Neural progenitor cell (in vitro differentiated cells): ENCODE results near the gene PAPSS2. TPM values are rescaled to one million over a fixed set of nuclear protein-coding genes. Genes with fewer than 3 reads are reported as not detected.

ENCODE experiments used
- DNase-seq: peaks from one replicate; pipeline ENCODE4 v3.0.0-alpha.2; 2016; ENCODE audit warnings: low spot score
- H2AFZ ChIP-seq: fragments of 200-600 bp; sonication (generic); replicated peaks from 2 replicates; pipeline ENCODE4 v1.6.1; 2016; ENCODE audit warnings: antibody characterized with exemption
- H3F3A ChIP-seq: fragments of 200-600 bp; sonication (generic); 2 replicates; pipeline ENCODE4 v1.6.1; 2016; ENCODE audit warnings: antibody characterized with exemption, low read depth
- H3K27ac ChIP-seq: fragments of 200-600 bp; sonication (generic); 2 replicates; pipeline ENCODE4 v1.5.1; 2016; ENCODE audit warnings: mild to moderate bottlenecking
- H3K27me3 ChIP-seq: fragments of 200-600 bp; sonication (generic); 2 replicates; pipeline ENCODE4 v1.6.1; 2016; ENCODE audit warnings: mild to moderate bottlenecking, moderate library complexity
- H3K36me3 ChIP-seq: fragments of 200-600 bp; sonication (generic); 2 replicates; pipeline ENCODE4 v1.5.1; 2016
- H3K4me1 ChIP-seq: fragments of 200-600 bp; sonication (generic); 2 replicates; pipeline ENCODE4 v1.6.1; 2016; ENCODE audit warnings: mixed run types
- H3K4me2 ChIP-seq: fragments of 200-600 bp; sonication (generic); 2 replicates; pipeline ENCODE4 v1.6.1; 2016
- H3K4me3 ChIP-seq: fragments of 200-600 bp; sonication (generic); 2 replicates; pipeline ENCODE4 v1.5.1; 2016
- H3K79me2 ChIP-seq: fragments of 200-600 bp; sonication (generic); 2 replicates; pipeline ENCODE4 v1.6.1; 2016; ENCODE audit warnings: low read depth
- H3K9ac ChIP-seq: fragments of 200-600 bp; sonication (generic); 2 replicates; pipeline ENCODE4 v1.6.1; 2016
- H3K9me3 ChIP-seq: fragments of 200-600 bp; sonication (generic); 2 replicates; pipeline ENCODE4 v1.5.1; 2016; ENCODE audit warnings: low read depth
- H4K20me1 ChIP-seq: fragments of 200-600 bp; sonication (generic); 2 replicates; pipeline ENCODE4 v1.6.1; 2016; ENCODE audit warnings: low read depth
- H3K27ac Mint-ChIP-seq: 3 replicates; pipeline ENCODE4 v1.8.0; 2021; ENCODE audit warnings: mixed read lengths
- H3K27me3 Mint-ChIP-seq: 2 replicates; pipeline ENCODE4 v1.8.0; 2022; ENCODE audit warnings: low read depth, mild to moderate bottlenecking, inconsistent platforms, moderate library complexity, mixed read lengths; ENCODE audit not compliant: insufficient read depth
- H3K36me3 Mint-ChIP-seq: 3 replicates; pipeline ENCODE4 v1.8.0; 2021; ENCODE audit warnings: mixed read lengths
- H3K4me1 Mint-ChIP-seq: 3 replicates; pipeline ENCODE4 v1.8.0; 2021; ENCODE audit warnings: mixed read lengths
- H3K4me3 Mint-ChIP-seq: 3 replicates; pipeline ENCODE4 v1.8.0; 2021; ENCODE audit warnings: mild to moderate bottlenecking, moderate library complexity, mixed read lengths
- H3K9me3 Mint-ChIP-seq: 3 replicates; pipeline ENCODE4 v1.8.0; 2020; ENCODE audit warnings: mixed read lengths
- EZH2 ChIP-seq: fragments of 200-600 bp; sonication (generic); IDR thresholded peaks from 2 replicates; pipeline ENCODE4 v1.6.1; 2017; ENCODE audit warnings: antibody characterized with exemption, mild to moderate bottlenecking, moderate library complexity
- EZH2phosphoT487 ChIP-seq: fragments of 200-600 bp; sonication (generic); IDR thresholded peaks from 2 replicates; pipeline ENCODE4 v1.6.1; 2017; ENCODE audit warnings: antibody characterized with exemption
- total RNA-seq: library from RNA; depleted of rRNA; stranded (reverse); fragments of >200 nt; gene quantifications from 2 replicates; pipeline ENCODE4 v1.2.3, GENCODE V29; 2015; ENCODE audit warnings: low replicate concordance
- TF ChIP-seq, protein P1 (sequence below): fragments of 200-600 bp; sonication (generic); IDR thresholded peaks from 2 replicates; pipeline ENCODE4 v1.5.1; 2017; ENCODE audit warnings: antibody characterized with exemption, mild to moderate bottlenecking

PAPSS2 gene
- total RNA-seq, 1 donor from 2014 or later: 6.0 TPM

DNA sequence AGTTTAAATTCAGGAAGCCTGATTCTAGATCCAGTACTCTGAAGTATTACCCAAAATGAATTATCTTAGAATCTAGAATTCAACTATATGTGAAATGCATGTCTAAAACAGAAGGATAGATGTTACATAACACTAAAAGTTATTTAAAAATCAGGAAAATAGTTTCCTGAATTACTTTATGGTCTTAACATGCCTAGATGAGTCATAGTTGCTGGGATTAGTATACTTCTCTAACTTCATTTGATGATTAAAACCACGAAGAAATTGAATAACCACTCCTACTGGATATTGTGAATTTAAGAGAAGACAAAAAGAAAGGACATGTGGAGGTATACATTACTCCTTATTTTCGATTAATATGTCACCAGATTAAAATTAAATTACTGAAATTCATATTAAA lies 92.9 kb downstream of the PAPSS2 start:
- H3K4me1 Mint-ChIP-seq: peaks cover 8% of the 10 kb centered on the region
- no peak overlapping the region for H3K4me3 Mint-ChIP-seq
- no peak overlapping the region for H3K27ac ChIP-seq
- H3K9ac ChIP-seq: no peak overlapping the region
- H3K27me3 Mint-ChIP-seq: no peaks in the 10 kb centered on the region
- no peaks in the 10 kb centered on the region for H4K20me1 ChIP-seq
- H3K27me3 ChIP-seq: no peaks in the 10 kb centered on the region
- H3K9me3 ChIP-seq: no peaks in the 10 kb centered on the region
- H3K36me3 Mint-ChIP-seq: peaks cover 9% of the 10 kb centered on the region
- no peaks in the 10 kb centered on the region for H3K9me3 Mint-ChIP-seq
- TF ChIP-seq, protein P1, sequence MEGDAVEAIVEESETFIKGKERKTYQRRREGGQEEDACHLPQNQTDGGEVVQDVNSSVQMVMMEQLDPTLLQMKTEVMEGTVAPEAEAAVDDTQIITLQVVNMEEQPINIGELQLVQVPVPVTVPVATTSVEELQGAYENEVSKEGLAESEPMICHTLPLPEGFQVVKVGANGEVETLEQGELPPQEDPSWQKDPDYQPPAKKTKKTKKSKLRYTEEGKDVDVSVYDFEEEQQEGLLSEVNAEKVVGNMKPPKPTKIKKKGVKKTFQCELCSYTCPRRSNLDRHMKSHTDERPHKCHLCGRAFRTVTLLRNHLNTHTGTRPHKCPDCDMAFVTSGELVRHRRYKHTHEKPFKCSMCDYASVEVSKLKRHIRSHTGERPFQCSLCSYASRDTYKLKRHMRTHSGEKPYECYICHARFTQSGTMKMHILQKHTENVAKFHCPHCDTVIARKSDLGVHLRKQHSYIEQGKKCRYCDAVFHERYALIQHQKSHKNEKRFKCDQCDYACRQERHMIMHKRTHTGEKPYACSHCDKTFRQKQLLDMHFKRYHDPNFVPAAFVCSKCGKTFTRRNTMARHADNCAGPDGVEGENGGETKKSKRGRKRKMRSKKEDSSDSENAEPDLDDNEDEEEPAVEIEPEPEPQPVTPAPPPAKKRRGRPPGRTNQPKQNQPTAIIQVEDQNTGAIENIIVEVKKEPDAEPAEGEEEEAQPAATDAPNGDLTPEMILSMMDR: no peak
- TF ChIP-seq EZH2phosphoT487: no peak
- no peak for TF ChIP-seq EZH2
- no peak overlapping the region for H3K4me2 ChIP-seq
- no peaks in the 10 kb centered on the region for H3K79me2 ChIP-seq
- no peak overlapping the region for H3K27ac Mint-ChIP-seq
- H3F3A ChIP-seq: peaks cover 25% of the 10 kb centered on the region
- DNase-seq: no peak
- no peak overlapping the region for H2AFZ ChIP-seq
- no peak overlapping the region for H3K4me3 ChIP-seq
- peaks cover 18% of the 10 kb centered on the region for H3K4me1 ChIP-seq
- H3K36me3 ChIP-seq: peaks cover 18% of the 10 kb centered on the region

DNA sequence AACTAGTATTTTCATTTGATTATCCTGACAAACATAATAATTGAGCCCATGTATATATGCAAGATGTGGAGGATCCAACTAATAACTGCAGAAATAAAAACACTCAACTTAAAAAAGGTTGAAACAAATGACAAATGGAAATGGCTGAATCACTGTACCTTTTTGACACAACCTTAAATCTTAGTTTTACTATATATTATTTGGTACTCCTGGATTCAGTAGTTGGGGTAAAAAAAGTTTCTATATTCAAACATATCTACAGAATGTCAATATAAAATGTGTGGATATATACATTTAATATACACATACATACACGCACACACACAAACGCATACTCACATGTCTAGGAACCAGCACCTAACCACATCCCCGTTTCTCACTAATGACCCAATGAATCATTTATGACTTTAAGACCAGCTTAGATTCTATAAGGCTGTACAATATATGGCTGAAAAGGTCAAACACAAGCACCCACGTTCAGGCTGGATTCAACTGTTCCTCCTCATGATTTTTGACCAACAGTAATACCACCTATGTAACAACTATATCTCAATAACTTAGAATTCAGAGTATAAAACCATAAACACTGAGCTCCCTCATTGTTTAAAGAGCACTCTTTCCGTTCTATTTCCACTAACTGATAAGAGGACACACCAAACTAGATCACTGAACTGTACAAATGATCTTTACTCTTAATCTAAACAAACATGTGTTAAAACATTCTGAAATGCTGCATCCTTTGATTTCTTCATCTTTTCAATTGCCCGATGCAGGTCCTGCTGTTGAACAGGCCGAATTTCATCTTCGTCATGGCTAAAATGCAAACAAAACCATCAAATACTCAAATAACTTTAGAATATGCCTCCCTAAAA lies 94.6 kb downstream of the PAPSS2 start:
- Mint-ChIP-seq H3K27me3 (no peaks in the 10 kb centered on the region), H3K9me3 (no peaks in the 10 kb centered on the region), H3K4me3 (no peak overlapping the region), H3K4me1 (peaks cover 8% of the 10 kb centered on the region), H3K27ac (no peak overlapping the region), H3K36me3 (peaks cover 6% of the 10 kb centered on the region)
- Histone ChIP-seq H3K27me3 (no peaks in the 10 kb centered on the region), H3K27ac (no peak overlapping the region), H4K20me1 (no peaks in the 10 kb centered on the region), H3K9me3 (no peaks in the 10 kb centered on the region), H2AFZ (no peak overlapping the region), H3F3A (peaks cover 19% of the 10 kb centered on the region), H3K9ac (no peak overlapping the region), H3K79me2 (no peaks in the 10 kb centered on the region), H3K4me2 (no peak overlapping the region), H3K4me1 (peaks cover 16% of the 10 kb centered on the region), H3K36me3 (peaks cover 18% of the 10 kb centered on the region), H3K4me3 (no peak overlapping the region)
- DNase-seq: no peak
- TF ChIP-seq EZH2 (no peak), EZH2phosphoT487 (no peak)
- TF ChIP-seq, protein P1: no peak

DNA sequence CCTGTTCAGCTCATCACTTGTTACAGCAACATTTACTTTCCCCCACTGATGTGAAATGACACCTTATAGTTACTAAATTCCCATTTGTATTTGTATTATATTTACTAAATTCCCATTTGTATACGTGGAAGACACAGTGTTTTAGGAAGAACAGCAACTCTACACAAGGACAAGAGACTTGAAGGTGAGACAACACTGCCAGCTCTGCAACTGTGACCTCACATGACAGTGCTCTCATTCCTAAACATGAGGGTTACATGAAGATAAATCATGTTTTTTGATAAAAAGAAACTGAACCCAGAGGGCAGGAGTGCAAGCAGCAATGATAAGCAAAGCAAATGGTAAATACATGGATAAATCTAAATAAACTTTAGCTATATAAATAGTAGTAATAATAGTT lies 98.0 kb downstream of the PAPSS2 start:
- Mint-ChIP-seq H3K4me3 (no peak overlapping the region), H3K9me3 (no peaks in the 10 kb centered on the region), H3K4me1 (no peaks in the 10 kb centered on the region), H3K27ac (no peak overlapping the region), H3K36me3 (peaks cover 15% of the 10 kb centered on the region), H3K27me3 (no peaks in the 10 kb centered on the region)
- DNase-seq: no peak
- no peaks in the 10 kb centered on the region for H3K27me3 ChIP-seq
- H3K9me3 ChIP-seq: no peaks in the 10 kb centered on the region
- H3K4me3 ChIP-seq: no peak overlapping the region
- TF ChIP-seq EZH2phosphoT487 (no peak), EZH2 (no peak)
- TF ChIP-seq, protein P1: no peak
- H3K79me2 ChIP-seq: no peaks in the 10 kb centered on the region
- no peak overlapping the region for H3K4me2 ChIP-seq
- no peaks in the 10 kb centered on the region for H4K20me1 ChIP-seq
- no peak overlapping the region for H3K9ac ChIP-seq
- H3K4me1 ChIP-seq: no peaks in the 10 kb centered on the region
- no peaks in the 10 kb centered on the region for H3F3A ChIP-seq
- no peak overlapping the region for H3K27ac ChIP-seq
- H3K36me3 ChIP-seq: peaks cover 18% of the 10 kb centered on the region
- H2AFZ ChIP-seq: no peak overlapping the region
